Activated CD8-positive, alpha-beta T cell treated with anti-CD3 and anti-CD28 coated beads for 36 hours (primary cell): ENCODE results near the gene PPP1R13L. TPM values are rescaled to one million over a fixed set of nuclear protein-coding genes. Genes with fewer than 3 reads are reported as not detected.
"Not testable (repeated sequence)": the region's sequence is repeated elsewhere in the genome, so short reads cannot be mapped to it uniquely, and the experiment has no call there.

ENCODE experiments used
- ATAC-seq: fragments of 200-7000 bp; cut with Tn5 transposase; one replicate; pipeline ENCODE4 v1.10.0; 2021; ENCODE audit warnings: mild to moderate bottlenecking, moderate library complexity
- CTCF ChIA-PET: fragments of 350-600 bp; sonication (Branson Sonifier 250); formaldehyde crosslinking; loops from one replicate; lab custom pipeline; 2021; ENCODE audit warnings: antibody characterized with exemption; lab: Charles Lee
- POLR2A ChIA-PET: fragments of 350-600 bp; sonication (Branson Sonifier 250); formaldehyde crosslinking; loops from one replicate; lab custom pipeline; 2021; ENCODE audit warnings: antibody characterized with exemption; lab: Charles Lee
- DNase-seq: peaks from one replicate; pipeline ENCODE4 v3.0.0-alpha.2; 2020
- H3K27ac Mint-ChIP-seq: one replicate; pipeline ENCODE4 v1.8.0; 2021; ENCODE audit warnings: mild to moderate bottlenecking, mixed read lengths
- H3K27me3 Mint-ChIP-seq: one replicate; pipeline ENCODE4 v1.8.0; 2021; ENCODE audit warnings: mixed read lengths
- H3K36me3 Mint-ChIP-seq: one replicate; pipeline ENCODE4 v1.8.0; 2021; ENCODE audit warnings: low read depth, mixed read lengths
- H3K4me1 Mint-ChIP-seq: one replicate; pipeline ENCODE4 v1.8.0; 2021; ENCODE audit warnings: low read depth, mixed read lengths
- H3K4me3 Mint-ChIP-seq: one replicate; pipeline ENCODE4 v1.8.0; 2021; ENCODE audit warnings: mild to moderate bottlenecking, moderate library complexity, mixed read lengths
- H3K9me3 Mint-ChIP-seq: one replicate; pipeline ENCODE4 v1.8.0; 2021; ENCODE audit warnings: mixed read lengths
- intact Hi-C: fragments of 100-400 bp; cut with micrococcal nuclease; formaldehyde crosslinking; loops from one replicate; pipeline ENCODE4 v1.10.0; 2022
- microRNA-seq: library from miRNA; unstranded; fragments of <30 nt; microRNA quantifications from one replicate; pipeline ENCODE4 v1.2.0, GENCODE V29; 2022; ENCODE audit warnings: borderline microRNAs expressed, borderline replicate concordance
- total RNA-seq, 2 experiments: library from RNA; stranded (reverse); gene quantifications; one replicate each; pipeline ENCODE4 v1.2.3, GENCODE V29; 2021
- TF ChIP-seq, protein P1 (sequence below): fragments of 200-600 bp; IDR thresholded peaks from one replicate; pipeline ENCODE4 v1.8.0; 2022; ENCODE audit warnings: antibody characterized with exemption, mild to moderate bottlenecking

Gene PPP1R13L
- total RNA-seq, 2 experiments from 2014 or later, result 4.6 to 5.8 TPM

DNA sequence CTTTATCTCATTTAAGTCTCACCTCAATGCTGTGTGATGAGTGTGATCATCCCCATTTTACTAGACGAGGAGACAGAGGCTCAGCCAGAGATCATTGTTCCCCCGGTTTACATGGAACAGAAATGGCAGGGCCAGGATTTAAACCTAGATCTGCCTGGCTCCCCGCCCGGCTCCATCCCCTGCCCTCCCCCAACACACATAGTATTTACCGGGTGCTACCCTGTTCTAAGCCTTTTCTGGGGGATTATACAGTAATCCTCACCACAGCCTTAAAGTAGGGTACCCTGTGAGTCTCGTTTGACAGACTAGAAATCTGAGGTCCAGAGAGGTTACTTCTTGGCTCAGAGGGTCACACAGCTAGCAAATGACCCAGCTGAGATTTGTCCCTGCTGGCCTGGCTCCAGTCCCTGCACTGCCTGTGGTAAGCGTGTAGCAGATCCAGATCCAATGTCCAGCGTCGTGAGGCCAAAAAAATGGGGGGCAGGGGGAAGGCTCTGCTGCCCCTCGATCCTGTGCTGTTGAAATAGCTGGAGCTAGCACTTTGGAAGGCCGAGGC is 68.1 kb downstream of the PPP1R13L start:
- POLR2A ChIA-PET, result interaction anchor here (1.2 kb wide), 1 partner anchor 68 kb away, joined by 3 read pairs; no protein-coding TSS in a partner anchor
- ATAC-seq (no peak), DNase-seq (no peak)

DNA sequence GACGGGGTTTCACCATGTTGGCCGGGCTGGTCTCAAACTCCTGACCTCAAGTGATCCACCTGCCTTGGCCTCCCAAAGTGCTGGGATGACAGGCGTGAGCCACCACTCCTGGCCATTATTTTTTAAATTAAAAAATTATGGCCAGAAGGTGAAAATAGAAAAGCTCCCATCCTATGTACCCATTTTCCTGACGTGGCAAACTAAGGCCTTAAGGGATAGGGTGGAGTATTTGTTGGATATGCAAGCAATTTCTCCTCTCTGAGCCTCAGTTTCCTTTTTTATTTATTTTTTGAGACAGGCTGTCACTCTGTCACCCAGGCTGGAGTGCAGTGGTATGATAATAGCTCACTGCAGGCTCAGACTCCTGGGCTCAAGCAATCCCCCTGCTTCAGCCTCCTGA is 70.0 kb downstream of the PPP1R13L start:
- ATAC-seq, H3K9me3 Mint-ChIP-seq, intact Hi-C loops, POLR2A ChIA-PET, H3K36me3 Mint-ChIP-seq, H3K27ac Mint-ChIP-seq, H3K4me1 Mint-ChIP-seq, DNase-seq, H3K4me3 Mint-ChIP-seq: not testable (repeated sequence)
- H3K27me3 Mint-ChIP-seq, result peaks cover 11% of the 10 kb centered on the region
- CTCF ChIA-PET, result interaction anchor here (0.6 kb wide), 1 partner anchor 13 kb away, joined by 3 read pairs; no protein-coding TSS in a partner anchor

More for the DNA sequence above, 68.1 kb downstream of the PPP1R13L start:
- Mint-ChIP-seq H3K36me3 (no peaks in the 10 kb centered on the region), H3K27ac (no peak overlapping the region), H3K4me1 (peaks cover 7% of the 10 kb centered on the region), H3K27me3 (peaks cover 14% of the 10 kb centered on the region), H3K9me3 (no peaks in the 10 kb centered on the region), H3K4me3 (no peak overlapping the region)
- CTCF ChIA-PET, result interaction anchor here (1.2 to 3.0 kb wide), 3 partner anchors 66 to 566 kb away, joined by 3 to 9 read pairs (median 4); no protein-coding TSS in a partner anchor
- intact Hi-C loops, result no loop called here
- TF ChIP-seq, protein P1, sequence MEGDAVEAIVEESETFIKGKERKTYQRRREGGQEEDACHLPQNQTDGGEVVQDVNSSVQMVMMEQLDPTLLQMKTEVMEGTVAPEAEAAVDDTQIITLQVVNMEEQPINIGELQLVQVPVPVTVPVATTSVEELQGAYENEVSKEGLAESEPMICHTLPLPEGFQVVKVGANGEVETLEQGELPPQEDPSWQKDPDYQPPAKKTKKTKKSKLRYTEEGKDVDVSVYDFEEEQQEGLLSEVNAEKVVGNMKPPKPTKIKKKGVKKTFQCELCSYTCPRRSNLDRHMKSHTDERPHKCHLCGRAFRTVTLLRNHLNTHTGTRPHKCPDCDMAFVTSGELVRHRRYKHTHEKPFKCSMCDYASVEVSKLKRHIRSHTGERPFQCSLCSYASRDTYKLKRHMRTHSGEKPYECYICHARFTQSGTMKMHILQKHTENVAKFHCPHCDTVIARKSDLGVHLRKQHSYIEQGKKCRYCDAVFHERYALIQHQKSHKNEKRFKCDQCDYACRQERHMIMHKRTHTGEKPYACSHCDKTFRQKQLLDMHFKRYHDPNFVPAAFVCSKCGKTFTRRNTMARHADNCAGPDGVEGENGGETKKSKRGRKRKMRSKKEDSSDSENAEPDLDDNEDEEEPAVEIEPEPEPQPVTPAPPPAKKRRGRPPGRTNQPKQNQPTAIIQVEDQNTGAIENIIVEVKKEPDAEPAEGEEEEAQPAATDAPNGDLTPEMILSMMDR, result no peak

DNA sequence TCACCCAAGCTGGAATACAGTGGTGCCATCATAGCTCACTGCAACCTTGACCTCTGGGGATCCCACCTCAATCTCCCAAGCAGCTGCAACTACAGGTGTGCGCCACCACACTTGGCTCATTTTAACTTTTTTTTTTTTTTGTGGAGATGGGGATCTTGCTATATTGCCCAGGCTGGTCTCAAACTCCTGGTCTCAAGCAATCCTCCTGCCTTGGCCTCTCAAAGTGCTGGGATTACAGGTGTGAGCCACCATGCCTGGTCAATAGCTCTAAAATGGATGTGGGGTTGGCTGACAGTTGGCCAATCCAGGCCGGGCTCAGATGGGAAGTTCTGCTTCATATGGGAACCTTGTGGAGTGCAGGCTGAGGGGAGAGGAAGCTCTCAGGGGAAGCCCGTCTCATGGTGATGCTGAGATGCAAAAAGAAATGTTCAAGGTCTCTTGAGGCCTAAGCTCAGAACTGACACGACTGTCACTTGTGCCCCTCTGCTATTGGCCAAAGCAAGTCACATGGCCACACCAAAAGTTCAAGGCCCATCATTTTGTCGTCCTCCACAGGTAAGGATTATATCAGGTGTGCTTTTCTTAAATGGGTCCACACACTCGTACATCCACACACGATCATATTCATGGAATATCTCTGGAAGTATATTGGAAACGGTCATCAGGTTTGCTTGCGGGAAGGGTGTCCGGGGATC is 71.1 kb downstream of the PPP1R13L start:
- DNase-seq (no peak), ATAC-seq (no peak)
- peaks cover 6% of the 10 kb centered on the region for H3K27me3 Mint-ChIP-seq
- ChIA-PET CTCF (interaction anchor here (0.7 kb wide), 1 partner anchor 123 kb away, joined by 3 read pairs; no protein-coding TSS in a partner anchor), POLR2A (no interaction called here)
- no peaks in the 10 kb centered on the region for H3K9me3 Mint-ChIP-seq
- intact Hi-C loops, result no loop called here
- no peak overlapping the region for H3K27ac Mint-ChIP-seq
- TF ChIP-seq, protein P1, result no peak
- H3K4me1 Mint-ChIP-seq, result peaks cover 3% of the 10 kb centered on the region
- H3K4me3 Mint-ChIP-seq, result no peak overlapping the region
- H3K36me3 Mint-ChIP-seq, result no peaks in the 10 kb centered on the region

DNA sequence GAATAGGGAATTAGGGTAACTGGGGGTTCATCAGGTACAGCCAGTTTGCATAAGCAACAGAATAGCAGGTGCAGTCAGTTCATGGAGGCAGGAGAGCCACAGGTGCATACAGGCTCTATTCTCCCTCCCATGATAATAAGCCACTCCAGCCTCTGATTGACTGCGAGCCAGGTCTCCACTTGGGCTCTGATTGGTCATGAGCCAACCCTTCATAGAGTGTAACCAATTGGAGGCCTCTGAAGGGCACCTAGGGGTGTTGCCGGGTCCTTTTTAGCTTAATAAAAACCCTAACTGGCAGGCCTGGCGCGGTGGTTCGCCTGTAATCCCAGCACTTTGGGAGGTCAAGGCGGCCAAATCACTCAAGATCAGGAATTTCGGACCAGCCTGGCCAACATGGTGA is 73.5 kb downstream of the PPP1R13L start:
- H3K9me3 Mint-ChIP-seq, result no peaks in the 10 kb centered on the region
- CTCF ChIA-PET, result no interaction called here

More for the DNA sequence above, 73.5 kb downstream of the PPP1R13L start:
- DNase-seq (no peak), ATAC-seq (no peak)
- H3K27me3 Mint-ChIP-seq, result no peaks in the 10 kb centered on the region
- TF ChIP-seq, protein P1, result no peak
- intact Hi-C loops, result no loop called here
- H3K27ac Mint-ChIP-seq, result no peak overlapping the region
- H3K4me1 Mint-ChIP-seq, result no peaks in the 10 kb centered on the region
- POLR2A ChIA-PET, result no interaction called here
- no peak overlapping the region for H3K4me3 Mint-ChIP-seq
- no peaks in the 10 kb centered on the region for H3K36me3 Mint-ChIP-seq

Small RNAs within 50 kb of the gene (microRNA-seq; reads per million reads assigned to microRNA genes)
- not detected for gene MIR6088

Other genes starting within 250 kb of the PPP1R13L start
- gene NKPD1, start 244.1 kb downstream of the PPP1R13L start, total RNA-seq, result under 1 TPM; 0.07 to 0.16 TPM
- gene TRAPPC6A, start 226.8 kb downstream of the PPP1R13L start, total RNA-seq, result 10 to 100 TPM; 27.3 to 28.8 TPM
- 10 to 100 TPM in 1 of 2 experiments, 1 to 10 TPM in 1; 8.9 to 10.8 TPM for gene BLOC1S3, start 226.3 kb downstream of the PPP1R13L start, total RNA-seq
- not detected for gene EXOC3L2, start 159.7 kb downstream of the PPP1R13L start, total RNA-seq
- 10 to 100 TPM; 18.5 to 19.9 TPM for gene MARK4, start 153.8 kb downstream of the PPP1R13L start, total RNA-seq
- not detected for gene CKM, start 82.2 kb downstream of the PPP1R13L start, total RNA-seq
- not detected for gene KLC3, start 64.3 kb downstream of the PPP1R13L start, total RNA-seq
- 10 to 100 TPM; 23.2 to 25.6 TPM for gene ERCC2, start 34.5 kb downstream of the PPP1R13L start, total RNA-seq
- gene POLR1G, start 1.6 kb upstream of the PPP1R13L start, total RNA-seq, result 10 to 100 TPM in 1 of 2 experiments, 1 to 10 TPM in 1; 9.8 to 11.6 TPM
- 10 to 100 TPM; 41.6 to 46.5 TPM for gene ERCC1, start 18.8 kb upstream of the PPP1R13L start, total RNA-seq
- 10 to 100 TPM; 70.0 to 71.2 TPM for gene FOSB, start 62.9 kb upstream of the PPP1R13L start, total RNA-seq
- 1 to 10 TPM; 2.6 to 3.0 TPM for gene RTN2, start 92.0 kb upstream of the PPP1R13L start, total RNA-seq
- gene PPM1N, start 93.4 kb upstream of the PPP1R13L start, total RNA-seq, result 1 to 10 TPM; 3.7 to 4.2 TPM
- 100 to 1,000 TPM; 152 to 153 TPM for gene VASP, start 102.4 kb upstream of the PPP1R13L start, total RNA-seq
- 10 to 100 TPM; 13.7 to 14.3 TPM for gene OPA3, start 179.7 kb upstream of the PPP1R13L start, total RNA-seq
- gene GPR4, start 197.1 kb upstream of the PPP1R13L start, total RNA-seq, result not detected
- 100 to 1,000 TPM; 103 to 113 TPM for gene EML2, start 234.3 kb upstream of the PPP1R13L start, total RNA-seq